ENCODE measurements around the gene TNFRSF9.

- no peak for TF ChIP-seq CTCF (IDR thresholded peaks at IDR 0.05)
- TF ChIP-seq POLR2A (IDR thresholded peaks at IDR 0.05): no peak
Observed at GRCh38 chr1:7940034-7940433, 605 bp downstream of the TNFRSF9 start.
